ENCODE results near the gene CDCP1. TPM values are rescaled to one million over a fixed set of nuclear protein-coding genes. Genes with fewer than 3 reads are reported as not detected.

Gene CDCP1
- total RNA-seq, 2 donors from 2014 or later: 3.4 to 7.3 TPM

GRCh38 chr3:45183872-45184262 is 37.7 kb upstream of the CDCP1 start:
- Histone ChIP-seq H3K4me1 (ENCODE audit: control insufficient read depth in 1 of 2, low read depth in 2 of 2) (no peaks in the 10 kb centered on the region), H3K27ac (no peak overlapping the region), H3K4me3 (no peak overlapping the region), H3K36me3 (no peaks in the 10 kb centered on the region), H3K27me3 (replicated peaks; ENCODE audit: insufficient read depth) (no peaks in the 10 kb centered on the region), H3K9me3 (no peaks in the 10 kb centered on the region)
- no peak for TF ChIP-seq CTCF (IDR thresholded peaks at IDR 0.05)
- ATAC-seq (ENCODE audit: insufficient number of reproducible peaks, low FRiP score, low read depth) (no peak), DNase-seq (ENCODE audit: low spot score) (no peak)

- H3K27me3 ChIP-seq (replicated peaks; ENCODE audit: insufficient read depth): no peaks in the 10 kb centered on the region
- no peak for TF ChIP-seq CTCF (IDR thresholded peaks at IDR 0.05)
- no peak overlapping the region for H3K27ac ChIP-seq
- DNase-seq (ENCODE audit: low spot score): no peak
- no peak for ATAC-seq (ENCODE audit: insufficient number of reproducible peaks, low FRiP score, low read depth)
- no peak overlapping the region for H3K4me3 ChIP-seq
- no peaks in the 10 kb centered on the region for H3K9me3 ChIP-seq
- no peaks in the 10 kb centered on the region for H3K4me1 ChIP-seq (ENCODE audit: control insufficient read depth in 1 of 2, low read depth in 2 of 2)
- no peaks in the 10 kb centered on the region for H3K36me3 ChIP-seq
Measured at GRCh38 chr3:45182915-45183871, 37.0 kb upstream of the CDCP1 start.

GRCh38 chr3:45181496-45181895 is 35.3 kb upstream of the CDCP1 start:
- DNase-seq (ENCODE audit: low spot score) (no peak), ATAC-seq (ENCODE audit: insufficient number of reproducible peaks, low FRiP score, low read depth) (no peak)
- Histone ChIP-seq H3K9me3 (no peaks in the 10 kb centered on the region), H3K4me3 (no peak overlapping the region), H3K27me3 (replicated peaks; ENCODE audit: insufficient read depth) (no peaks in the 10 kb centered on the region), H3K27ac (no peak overlapping the region), H3K36me3 (no peaks in the 10 kb centered on the region), H3K4me1 (ENCODE audit: control insufficient read depth in 1 of 2, low read depth in 2 of 2) (no peaks in the 10 kb centered on the region)
- no peak for TF ChIP-seq CTCF (IDR thresholded peaks at IDR 0.05)

GRCh38 chr3:45180899-45181298 is 34.7 kb upstream of the CDCP1 start:
- no peaks in the 10 kb centered on the region for H3K36me3 ChIP-seq
- no peak overlapping the region for H3K4me3 ChIP-seq
- no peak for DNase-seq (ENCODE audit: low spot score)
- H3K9me3 ChIP-seq: no peaks in the 10 kb centered on the region
- H3K4me1 ChIP-seq (ENCODE audit: control insufficient read depth in 1 of 2, low read depth in 2 of 2): no peaks in the 10 kb centered on the region
- no peaks in the 10 kb centered on the region for H3K27me3 ChIP-seq (replicated peaks; ENCODE audit: insufficient read depth)
- TF ChIP-seq CTCF (IDR thresholded peaks at IDR 0.05): no peak
- no peak for ATAC-seq (ENCODE audit: insufficient number of reproducible peaks, low FRiP score, low read depth)
- no peak overlapping the region for H3K27ac ChIP-seq

GRCh38 chr3:45180051-45180450 is 33.9 kb upstream of the CDCP1 start:
- no peaks in the 10 kb centered on the region for H3K36me3 ChIP-seq
- TF ChIP-seq CTCF (IDR thresholded peaks at IDR 0.05): no peak
- H3K27me3 ChIP-seq (replicated peaks; ENCODE audit: insufficient read depth): no peaks in the 10 kb centered on the region
- no peaks in the 10 kb centered on the region for H3K9me3 ChIP-seq
- DNase-seq (ENCODE audit: low spot score) (no peak), ATAC-seq (ENCODE audit: insufficient number of reproducible peaks, low FRiP score, low read depth) (no peak)
- H3K4me3 ChIP-seq: no peak overlapping the region
- peak overlapping the region in 1 of 2 donors; percentile 67 for H3K27ac ChIP-seq
- no peaks in the 10 kb centered on the region for H3K4me1 ChIP-seq (ENCODE audit: control insufficient read depth in 1 of 2, low read depth in 2 of 2)
